IgD-negative memory B cell (primary cell): ENCODE data around the gene KLC3. TPM values are rescaled to one million over a fixed set of nuclear protein-coding genes. Genes with fewer than 3 reads are reported as not detected.
"Not testable (repeated sequence)": the region's sequence is repeated elsewhere in the genome, so short reads cannot be mapped to it uniquely, and the experiment has no call there.

Source experiments
- H3K27ac Mint-ChIP-seq, 3 donors: one replicate each; pipeline ENCODE4 v1.8.0; 2020 to 2022; ENCODE audit warnings: mild to moderate bottlenecking in 3 of 3, mixed read lengths in 3 of 3, moderate library complexity in 1 of 3
- H3K27me3 Mint-ChIP-seq: one replicate; pipeline ENCODE4 v1.8.0; 2021; ENCODE audit warnings: mixed read lengths
- H3K36me3 Mint-ChIP-seq: one replicate; pipeline ENCODE4 v1.8.0; 2020; ENCODE audit warnings: mild to moderate bottlenecking, mixed read lengths
- H3K4me1 Mint-ChIP-seq, 3 donors: one replicate each; pipeline ENCODE4 v1.8.0; 2020 to 2022; ENCODE audit warnings: mixed read lengths in 3 of 3, mild to moderate bottlenecking in 1 of 3
- H3K4me3 Mint-ChIP-seq, 4 donors: one replicate each; pipeline ENCODE4 v1.8.0; 2020 to 2022; ENCODE audit warnings: mild to moderate bottlenecking in 4 of 4, mixed read lengths in 4 of 4, moderate library complexity in 3 of 4
- H3K9me3 Mint-ChIP-seq, 3 donors: one replicate each; pipeline ENCODE4 v1.8.0; 2020 to 2021; ENCODE audit warnings: mixed read lengths in 3 of 3, mild to moderate bottlenecking in 1 of 3
- polyA plus RNA-seq: library from polyadenylated mRNA; unstranded; fragments of 300-500 nt; fragmentation: Illumina TruSeq; gene quantifications from one replicate; pipeline ENCODE4 v1.2.3, GENCODE V29; 2021

The KLC3 gene
- polyA plus RNA-seq, 1 donor from 2014 or later, result not detected

GRCh38 chr19:45331411-45331810, 9.1 kb upstream of the KLC3 start:
- peaks cover 0 to 5% (median 1%) of the 10 kb centered on the region in 3 donors for H3K4me1 Mint-ChIP-seq
- peaks cover 0 to 5% (median 0%) of the 10 kb centered on the region in 3 donors for H3K9me3 Mint-ChIP-seq
- H3K27ac Mint-ChIP-seq, result no peak overlapping the region
- H3K4me3 Mint-ChIP-seq, result no peak overlapping the region
- peaks cover 2% of the 10 kb centered on the region for H3K36me3 Mint-ChIP-seq
- H3K27me3 Mint-ChIP-seq, result peaks cover 6% of the 10 kb centered on the region

DNA sequence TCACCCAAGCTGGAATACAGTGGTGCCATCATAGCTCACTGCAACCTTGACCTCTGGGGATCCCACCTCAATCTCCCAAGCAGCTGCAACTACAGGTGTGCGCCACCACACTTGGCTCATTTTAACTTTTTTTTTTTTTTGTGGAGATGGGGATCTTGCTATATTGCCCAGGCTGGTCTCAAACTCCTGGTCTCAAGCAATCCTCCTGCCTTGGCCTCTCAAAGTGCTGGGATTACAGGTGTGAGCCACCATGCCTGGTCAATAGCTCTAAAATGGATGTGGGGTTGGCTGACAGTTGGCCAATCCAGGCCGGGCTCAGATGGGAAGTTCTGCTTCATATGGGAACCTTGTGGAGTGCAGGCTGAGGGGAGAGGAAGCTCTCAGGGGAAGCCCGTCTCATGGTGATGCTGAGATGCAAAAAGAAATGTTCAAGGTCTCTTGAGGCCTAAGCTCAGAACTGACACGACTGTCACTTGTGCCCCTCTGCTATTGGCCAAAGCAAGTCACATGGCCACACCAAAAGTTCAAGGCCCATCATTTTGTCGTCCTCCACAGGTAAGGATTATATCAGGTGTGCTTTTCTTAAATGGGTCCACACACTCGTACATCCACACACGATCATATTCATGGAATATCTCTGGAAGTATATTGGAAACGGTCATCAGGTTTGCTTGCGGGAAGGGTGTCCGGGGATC, 6.8 kb upstream of the KLC3 start:
- Mint-ChIP-seq H3K4me3 (no peak overlapping the region), H3K36me3 (no peaks in the 10 kb centered on the region), H3K4me1 (peaks cover 3 to 8% (median 4%) of the 10 kb centered on the region in 3 donors), H3K27me3 (peaks cover 13% of the 10 kb centered on the region), H3K27ac (no peak overlapping the region), H3K9me3 (no peaks in the 10 kb centered on the region)

GRCh38 chr19:45334881-45335280, 5.7 kb upstream of the KLC3 start:
- not testable (repeated sequence) for H3K4me3 Mint-ChIP-seq, H3K27ac Mint-ChIP-seq, H3K36me3 Mint-ChIP-seq, H3K4me1 Mint-ChIP-seq, H3K9me3 Mint-ChIP-seq
- peaks cover 13% of the 10 kb centered on the region for H3K27me3 Mint-ChIP-seq

DNA sequence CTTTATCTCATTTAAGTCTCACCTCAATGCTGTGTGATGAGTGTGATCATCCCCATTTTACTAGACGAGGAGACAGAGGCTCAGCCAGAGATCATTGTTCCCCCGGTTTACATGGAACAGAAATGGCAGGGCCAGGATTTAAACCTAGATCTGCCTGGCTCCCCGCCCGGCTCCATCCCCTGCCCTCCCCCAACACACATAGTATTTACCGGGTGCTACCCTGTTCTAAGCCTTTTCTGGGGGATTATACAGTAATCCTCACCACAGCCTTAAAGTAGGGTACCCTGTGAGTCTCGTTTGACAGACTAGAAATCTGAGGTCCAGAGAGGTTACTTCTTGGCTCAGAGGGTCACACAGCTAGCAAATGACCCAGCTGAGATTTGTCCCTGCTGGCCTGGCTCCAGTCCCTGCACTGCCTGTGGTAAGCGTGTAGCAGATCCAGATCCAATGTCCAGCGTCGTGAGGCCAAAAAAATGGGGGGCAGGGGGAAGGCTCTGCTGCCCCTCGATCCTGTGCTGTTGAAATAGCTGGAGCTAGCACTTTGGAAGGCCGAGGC, 3.8 kb upstream of the KLC3 start:
- Mint-ChIP-seq H3K27ac (no peak overlapping the region), H3K27me3 (peaks cover 18% of the 10 kb centered on the region), H3K9me3 (no peaks in the 10 kb centered on the region), H3K36me3 (no peaks in the 10 kb centered on the region), H3K4me1 (peaks cover 4 to 12% (median 7%) of the 10 kb centered on the region in 3 donors), H3K4me3 (no peak overlapping the region)

- no peaks in the 10 kb centered on the region for H3K9me3 Mint-ChIP-seq
- H3K4me1 Mint-ChIP-seq, result peaks cover 4 to 7% (median 6%) of the 10 kb centered on the region in 3 donors
- peaks cover 21% of the 10 kb centered on the region for H3K27me3 Mint-ChIP-seq
- no peak overlapping the region for H3K27ac Mint-ChIP-seq
- no peaks in the 10 kb centered on the region for H3K36me3 Mint-ChIP-seq
- H3K4me3 Mint-ChIP-seq, result peak overlapping the region in 1 of 4 donors; percentile 36
Measured at GRCh38 chr19:45339629-45340028, 921 bp upstream of the KLC3 start.

DNA sequence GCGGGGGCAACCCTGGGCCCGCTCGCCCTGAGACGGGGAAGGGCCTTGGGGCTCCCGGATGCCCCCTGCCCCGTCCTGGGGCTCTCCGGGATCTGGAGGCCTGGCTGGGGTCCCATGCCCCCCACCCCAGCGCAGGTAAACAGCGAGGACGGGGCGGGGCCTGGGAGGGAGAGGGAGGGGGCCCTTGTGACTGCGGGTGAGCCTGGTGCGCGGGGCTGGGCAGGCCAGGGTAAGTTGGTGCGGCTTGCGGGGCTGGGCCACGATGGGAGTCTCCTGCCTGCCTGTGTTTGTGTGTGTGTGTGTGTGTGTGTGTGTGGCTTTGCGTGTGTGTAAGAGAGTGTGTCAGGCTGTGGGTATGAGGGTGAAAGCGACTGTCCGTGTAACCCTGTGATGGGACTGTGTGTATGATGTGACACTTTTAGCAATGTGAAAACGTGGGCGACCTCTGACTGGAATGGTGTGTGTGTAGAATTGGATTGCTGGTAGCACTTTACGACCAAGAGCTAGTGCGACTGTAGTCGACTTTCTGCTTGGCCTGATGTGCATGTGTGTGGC, 426 bp downstream of the KLC3 start:
- Mint-ChIP-seq H3K27me3 (peaks cover 25% of the 10 kb centered on the region), H3K4me1 (peaks cover 4 to 7% (median 6%) of the 10 kb centered on the region in 3 donors), H3K27ac (no peak overlapping the region), H3K36me3 (no peaks in the 10 kb centered on the region), H3K9me3 (no peaks in the 10 kb centered on the region), H3K4me3 (no peak overlapping the region)

DNA sequence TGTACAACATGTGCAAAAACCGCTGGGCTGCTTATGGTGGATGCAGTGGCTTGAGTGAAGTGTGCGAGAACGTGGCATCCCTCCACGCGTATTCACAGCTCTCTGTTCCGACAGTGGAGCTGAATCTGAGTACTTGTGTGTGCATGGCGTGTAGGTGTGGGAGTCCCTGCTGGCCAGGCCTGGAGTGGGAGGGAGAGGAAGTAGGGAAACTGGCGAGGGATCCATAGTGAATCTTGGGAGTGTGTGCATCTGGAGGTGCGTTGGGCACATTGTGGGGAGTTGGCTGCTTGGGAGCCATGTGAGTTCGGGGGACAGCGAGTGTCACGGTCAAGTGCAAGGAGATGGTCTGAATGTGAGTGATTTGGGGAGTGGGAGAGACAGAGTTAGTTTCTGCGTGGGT, 2.4 kb downstream of the KLC3 start:
- Mint-ChIP-seq H3K36me3 (no peaks in the 10 kb centered on the region), H3K4me3 (no peak overlapping the region), H3K4me1 (peaks cover 4 to 7% (median 6%) of the 10 kb centered on the region in 3 donors), H3K9me3 (no peaks in the 10 kb centered on the region), H3K27me3 (peaks cover 23% of the 10 kb centered on the region), H3K27ac (no peak overlapping the region)

DNA sequence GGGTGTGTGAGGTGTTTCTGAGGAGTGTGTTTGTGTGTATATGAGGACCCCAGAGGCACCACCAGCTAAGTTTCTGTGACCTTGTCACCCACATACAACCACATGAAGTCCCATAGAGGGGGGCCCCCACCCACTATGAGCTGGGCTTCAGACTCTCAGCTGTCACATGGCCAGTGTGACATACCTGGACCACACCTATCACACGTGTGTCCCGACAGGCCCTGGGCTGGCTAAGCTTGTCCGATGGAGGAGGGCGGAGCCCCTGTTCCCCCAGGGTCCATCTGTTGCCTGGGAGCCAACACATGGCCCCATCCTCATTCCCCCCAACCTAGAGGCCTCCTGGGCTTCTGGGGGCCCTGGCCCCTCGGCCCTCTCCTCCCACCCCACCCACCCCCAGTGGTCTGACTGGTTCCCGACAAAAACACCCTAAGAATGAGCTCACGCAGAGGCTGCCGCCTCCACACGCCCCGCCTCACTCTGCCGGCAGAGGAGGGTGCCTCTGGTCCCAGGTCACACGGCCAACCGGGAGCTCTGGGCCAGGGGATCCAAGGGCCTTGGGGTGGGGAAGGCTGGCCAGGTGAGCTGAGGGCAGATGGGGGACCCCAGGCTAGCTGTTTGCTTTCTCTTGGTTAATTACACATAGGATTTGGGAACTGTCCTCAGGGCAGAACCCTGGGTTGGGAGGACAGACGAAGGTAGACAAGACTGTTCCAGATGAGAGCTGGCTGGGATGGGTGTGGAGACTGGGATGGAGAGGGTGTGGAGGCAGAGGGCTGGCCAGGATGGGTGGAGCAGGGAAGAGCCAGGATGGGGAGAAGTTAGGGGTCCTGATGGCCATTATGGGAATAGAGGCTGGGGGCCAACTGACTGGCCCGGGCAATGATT, 4.3 kb downstream of the KLC3 start:
- peaks cover 0 to 4% (median 2%) of the 10 kb centered on the region in 3 donors for H3K4me1 Mint-ChIP-seq
- H3K4me3 Mint-ChIP-seq, result no peak overlapping the region
- H3K27ac Mint-ChIP-seq, result no peak overlapping the region
- H3K9me3 Mint-ChIP-seq, result no peaks in the 10 kb centered on the region
- no peaks in the 10 kb centered on the region for H3K36me3 Mint-ChIP-seq
- H3K27me3 Mint-ChIP-seq, result peaks cover 16% of the 10 kb centered on the region

DNA sequence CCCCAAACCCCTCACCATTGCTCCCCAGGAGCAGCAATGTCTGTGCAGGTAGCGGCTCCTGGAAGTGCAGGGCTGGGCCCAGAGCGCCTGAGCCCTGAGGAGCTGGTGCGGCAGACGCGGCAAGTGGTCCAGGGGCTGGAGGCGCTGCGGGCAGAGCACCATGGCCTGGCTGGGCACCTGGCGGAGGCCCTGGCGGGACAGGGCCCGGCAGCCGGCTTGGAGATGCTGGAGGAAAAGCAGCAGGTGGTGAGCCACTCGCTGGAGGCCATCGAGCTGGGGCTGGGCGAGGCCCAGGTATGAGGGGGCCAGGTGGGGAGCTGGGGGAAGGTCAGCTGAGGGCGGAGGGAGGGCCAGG, 4.9 kb downstream of the KLC3 start:
- Mint-ChIP-seq H3K9me3 (no peaks in the 10 kb centered on the region), H3K4me1 (peaks cover 0 to 1% (median 0%) of the 10 kb centered on the region in 3 donors), H3K4me3 (no peak overlapping the region), H3K27me3 (peaks cover 11% of the 10 kb centered on the region), H3K36me3 (no peaks in the 10 kb centered on the region), H3K27ac (no peak overlapping the region)

GRCh38 chr19:45346449-45346848, 5.9 kb downstream of the KLC3 start:
- no peak overlapping the region for H3K27ac Mint-ChIP-seq
- H3K4me1 Mint-ChIP-seq, result peaks cover 0 to 1% (median 0%) of the 10 kb centered on the region in 3 donors
- no peaks in the 10 kb centered on the region for H3K36me3 Mint-ChIP-seq
- no peak overlapping the region for H3K4me3 Mint-ChIP-seq
- H3K9me3 Mint-ChIP-seq, result no peaks in the 10 kb centered on the region
- H3K27me3 Mint-ChIP-seq, result peaks cover 11% of the 10 kb centered on the region

- H3K4me1 Mint-ChIP-seq, result peaks cover 0 to 1% (median 0%) of the 10 kb centered on the region in 3 donors
- H3K4me3 Mint-ChIP-seq, result no peak overlapping the region
- no peaks in the 10 kb centered on the region for H3K36me3 Mint-ChIP-seq
- H3K27me3 Mint-ChIP-seq, result peaks cover 11% of the 10 kb centered on the region
- no peaks in the 10 kb centered on the region for H3K9me3 Mint-ChIP-seq
- no peak overlapping the region for H3K27ac Mint-ChIP-seq
Measured at GRCh38 chr19:45347570-45348366, 7.2 kb downstream of the KLC3 start.

- Mint-ChIP-seq H3K9me3 (no peaks in the 10 kb centered on the region), H3K27me3 (peaks cover 11% of the 10 kb centered on the region), H3K4me1 (peaks cover 0 to 2% (median 1%) of the 10 kb centered on the region in 3 donors), H3K36me3 (no peaks in the 10 kb centered on the region), H3K4me3 (no peak overlapping the region), H3K27ac (peak overlapping the region in 1 of 3 donors; percentile 53)
Measured at GRCh38 chr19:45348367-45349125, 8.0 kb downstream of the KLC3 start.

GRCh38 chr19:45349126-45349415, 8.5 kb downstream of the KLC3 start:
- Mint-ChIP-seq H3K4me3 (no peak overlapping the region), H3K27me3 (peaks cover 8% of the 10 kb centered on the region), H3K9me3 (no peaks in the 10 kb centered on the region), H3K27ac (peak overlapping the region in 1 of 3 donors; percentile 53), H3K36me3 (no peaks in the 10 kb centered on the region), H3K4me1 (peaks cover 0 to 2% (median 1%) of the 10 kb centered on the region in 3 donors)

DNA sequence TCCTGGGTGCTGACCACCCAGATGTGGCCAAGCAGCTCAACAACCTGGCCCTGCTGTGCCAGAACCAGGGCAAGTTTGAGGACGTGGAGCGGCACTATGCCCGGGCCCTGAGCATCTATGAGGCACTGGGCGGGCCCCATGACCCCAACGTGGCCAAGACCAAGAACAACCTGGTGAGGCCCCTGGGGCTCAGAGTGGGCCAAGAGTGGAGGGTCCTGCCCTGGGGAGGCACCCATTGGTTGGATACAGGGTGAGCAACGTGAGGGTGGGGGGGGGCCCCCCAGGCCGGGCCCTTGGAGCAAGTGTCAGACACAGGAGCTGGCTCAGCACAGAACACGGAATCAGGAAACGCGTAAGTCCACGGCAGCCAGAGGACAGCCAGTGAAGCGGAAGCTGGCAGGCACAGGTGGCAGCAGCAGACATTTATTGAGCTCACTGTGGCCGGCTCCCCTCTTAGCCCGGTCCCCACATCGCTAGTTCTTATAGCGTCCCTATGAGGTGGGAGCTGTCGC, 8.9 kb downstream of the KLC3 start:
- Mint-ChIP-seq H3K9me3 (no peaks in the 10 kb centered on the region), H3K36me3 (no peaks in the 10 kb centered on the region), H3K4me3 (no peak overlapping the region), H3K27ac (no peak overlapping the region), H3K27me3 (peaks cover 6% of the 10 kb centered on the region), H3K4me1 (peaks cover 0 to 2% (median 1%) of the 10 kb centered on the region in 3 donors)
